Activated T-cell treated with anti-CD3 and anti-CD28 coated beads for 4 hours (primary cell): ENCODE results near the gene CD300H.
"Not testable (repeated sequence)": the region's sequence is repeated elsewhere in the genome, so short reads cannot be mapped to it uniquely, and the experiment has no call there.

Experiments used
- DNase-seq: peaks from one replicate; pipeline ENCODE4 v3.0.0-alpha.2; 2020

CD300H gene

DNA sequence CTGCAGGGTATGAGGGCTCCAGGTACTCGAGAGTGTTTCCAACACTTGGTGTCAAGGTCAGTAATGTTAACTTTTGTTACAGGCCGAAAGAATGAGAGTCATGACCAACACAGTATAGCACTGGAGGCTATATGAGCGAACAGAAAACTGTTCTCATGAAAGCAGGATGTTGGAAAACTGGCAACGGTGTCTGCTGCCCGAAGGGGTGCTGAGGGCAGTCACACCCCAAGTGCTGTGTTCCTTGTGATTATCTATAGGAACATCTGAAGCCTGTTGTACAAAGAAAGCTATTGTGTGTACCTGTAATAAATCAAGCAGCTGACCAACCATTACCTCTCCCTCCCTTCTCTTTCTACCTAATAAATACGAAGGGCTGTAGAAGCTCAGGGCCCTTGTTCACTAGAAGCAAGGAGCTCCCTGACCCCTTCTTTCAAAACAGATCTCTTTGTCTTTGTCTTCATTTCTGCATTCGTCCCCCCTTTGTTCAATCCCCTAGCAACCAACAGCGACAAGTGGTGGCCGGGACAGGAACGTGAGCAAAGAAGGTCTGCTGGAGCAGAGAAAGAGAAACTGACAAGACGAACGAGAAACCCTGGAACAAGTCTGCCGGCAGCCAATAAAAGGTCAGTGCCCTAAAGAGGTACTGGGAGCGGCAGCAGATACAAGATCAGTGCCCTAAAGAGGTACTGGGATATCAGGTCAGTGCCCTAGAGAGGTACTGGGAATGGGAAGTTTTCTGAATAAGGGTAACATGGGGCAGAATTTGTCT is 17.2 kb upstream of the CD300H start:
- DNase-seq = no peak

DNA sequence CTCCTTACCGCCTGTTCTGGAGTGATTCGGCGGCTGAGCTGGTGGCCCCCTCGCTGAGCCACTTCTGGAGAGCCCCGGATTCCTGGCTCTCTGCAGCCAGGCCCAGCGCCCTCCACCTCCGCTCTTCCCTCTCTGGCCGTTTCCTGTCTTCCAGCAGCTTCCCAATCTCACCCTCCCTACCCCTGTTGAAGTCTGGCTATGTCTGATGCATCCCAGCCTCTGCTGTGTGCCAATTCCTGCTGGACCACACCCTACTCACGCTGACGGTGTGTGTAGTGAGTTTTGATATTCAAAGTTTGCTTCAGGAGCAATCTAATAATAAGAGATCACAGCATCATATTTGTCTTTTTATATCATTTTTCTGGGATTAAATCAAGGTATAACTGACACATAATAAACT is 15.3 kb upstream of the CD300H start:
- no peak for DNase-seq

DNA sequence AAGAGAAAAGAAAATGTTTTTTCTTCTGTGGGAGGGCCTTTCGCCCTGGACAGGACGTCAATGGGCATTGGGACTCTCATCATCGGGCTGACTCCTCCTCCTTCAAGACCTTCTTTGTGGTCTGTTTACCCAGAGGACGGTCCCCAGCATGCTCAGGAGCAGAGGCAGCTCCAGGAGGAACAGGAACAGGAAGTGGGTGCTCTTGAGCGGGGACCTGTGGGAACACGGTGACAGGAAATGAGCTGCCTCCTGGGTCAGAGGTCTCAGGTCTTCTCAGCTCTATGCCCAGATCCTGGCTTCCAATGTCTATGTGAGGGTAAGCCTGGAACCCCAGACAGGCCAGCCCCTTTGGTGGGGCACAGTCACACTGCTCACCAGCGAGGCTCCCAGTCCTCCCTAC is 12.6 kb upstream of the CD300H start:
- no peak for DNase-seq

DNA sequence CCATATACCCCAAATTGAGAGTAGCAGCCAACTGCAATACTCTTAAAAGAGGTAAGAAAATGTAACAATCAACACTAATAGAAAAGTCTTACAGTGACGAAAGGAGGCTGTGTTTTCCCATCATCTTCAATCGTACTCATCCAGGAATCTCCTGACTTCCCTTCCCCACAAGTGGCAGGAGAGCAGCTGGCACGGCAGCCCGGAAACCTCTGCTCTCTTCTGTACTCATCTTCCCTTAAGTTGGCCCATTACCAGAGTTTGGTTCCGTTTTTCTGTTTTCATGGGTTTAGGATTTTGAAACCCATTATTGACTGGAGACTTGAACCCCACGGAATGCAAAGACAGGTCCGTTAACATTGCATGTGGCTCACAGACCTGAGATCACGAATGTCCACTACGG is 11.7 kb upstream of the CD300H start:
- DNase-seq = no peak

DNA sequence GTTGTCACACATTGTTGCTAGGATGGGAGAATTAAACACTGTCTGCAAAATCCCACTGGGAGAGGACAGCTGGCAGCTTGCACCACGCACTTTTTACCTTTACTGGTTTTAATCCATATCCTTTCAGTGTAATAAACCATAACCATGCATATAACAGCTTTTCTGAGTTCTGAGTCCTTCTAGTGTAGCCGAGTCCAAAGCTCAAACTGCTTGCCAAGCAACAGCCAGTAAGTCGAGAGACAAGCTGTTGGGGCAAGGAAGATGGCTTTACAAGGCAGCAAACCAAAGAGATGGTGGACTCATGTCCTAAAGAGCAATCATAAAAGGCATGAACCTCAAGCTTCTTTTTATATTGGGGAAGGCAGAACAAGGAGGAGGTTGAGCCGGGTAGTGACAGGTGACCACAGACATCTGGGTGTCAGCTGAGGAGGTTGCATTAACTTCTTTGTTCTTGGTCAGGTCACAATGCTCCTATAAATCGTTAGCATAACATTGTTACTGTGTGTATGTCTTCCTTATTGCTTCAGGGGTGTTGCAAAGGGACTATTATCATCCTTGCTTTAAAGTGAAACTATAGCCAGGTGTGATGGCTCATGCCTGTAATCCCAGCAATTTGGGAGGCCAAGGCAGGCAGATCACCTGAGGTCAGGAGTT is 7.3 kb upstream of the CD300H start:
- DNase-seq = no peak

DNA sequence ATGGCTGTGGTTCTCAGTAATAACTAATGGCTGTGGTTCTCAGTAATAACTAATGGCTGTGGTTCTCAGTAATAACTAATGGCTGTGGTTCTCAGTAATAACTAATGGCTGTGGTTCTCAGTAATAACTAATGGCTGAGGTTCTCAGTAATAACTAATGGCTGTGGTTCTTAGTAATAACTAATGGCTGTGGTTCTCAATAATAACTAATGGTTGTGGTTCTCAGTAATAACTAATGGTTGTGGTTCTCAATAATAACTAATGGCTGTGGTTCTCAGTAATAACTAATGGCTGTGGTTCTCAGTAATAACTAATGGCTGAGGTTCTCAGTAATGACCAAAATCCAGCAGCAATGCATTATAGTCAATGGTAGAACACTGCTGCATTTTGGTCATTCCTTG is 6.3 kb upstream of the CD300H start:
- not testable (repeated sequence) for DNase-seq

DNA sequence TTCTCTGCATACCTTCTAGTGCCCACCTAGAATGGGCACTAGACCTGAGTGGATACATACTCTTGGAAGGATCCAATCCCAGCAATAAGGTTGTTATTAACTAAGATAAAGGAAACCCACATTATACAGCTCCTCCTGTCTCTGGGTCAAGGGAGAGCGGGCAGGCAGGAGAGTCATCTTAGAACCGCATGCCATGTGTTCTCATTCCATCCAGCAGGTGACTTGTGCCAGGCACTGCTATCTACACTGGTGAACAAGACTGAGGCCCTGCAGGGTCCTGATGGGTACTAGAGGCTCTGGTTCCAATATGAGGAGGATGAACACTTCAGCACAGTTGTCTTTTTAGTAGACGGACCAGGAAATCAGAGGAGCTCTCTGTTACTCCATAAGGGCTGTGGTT is 5.9 kb upstream of the CD300H start:
- no peak for DNase-seq

DNA sequence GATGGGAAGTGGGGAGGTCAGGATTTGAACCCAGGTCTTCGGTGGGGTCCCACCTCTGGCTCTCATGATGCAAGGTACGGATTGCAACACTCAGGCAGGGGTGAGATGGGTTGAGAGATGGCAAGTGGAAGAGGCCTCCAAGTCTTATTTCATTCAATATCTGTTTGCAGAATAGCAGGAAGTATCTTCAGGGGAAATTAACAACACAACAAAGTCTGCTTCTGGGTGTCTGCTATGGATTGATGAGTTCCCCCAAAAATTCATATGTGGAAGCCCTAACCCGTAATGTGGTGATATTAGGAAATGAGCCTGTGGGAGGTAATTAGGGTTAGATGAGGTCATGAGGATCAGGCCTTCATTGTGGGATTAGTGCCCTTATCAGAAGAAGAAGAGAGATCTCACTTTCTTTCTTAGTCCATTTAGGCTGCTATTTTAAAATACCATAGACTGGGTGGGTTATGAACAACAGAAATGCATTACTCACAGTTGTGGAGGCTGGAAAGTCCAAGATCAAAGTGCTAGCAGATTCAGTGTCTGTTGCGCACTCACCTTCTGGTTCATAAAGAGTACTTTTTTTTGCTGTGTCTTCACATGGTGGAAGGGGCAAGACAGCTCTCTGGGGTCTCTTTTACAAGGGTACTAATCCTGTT is 4.4 kb upstream of the CD300H start:
- no peak for DNase-seq

DNA sequence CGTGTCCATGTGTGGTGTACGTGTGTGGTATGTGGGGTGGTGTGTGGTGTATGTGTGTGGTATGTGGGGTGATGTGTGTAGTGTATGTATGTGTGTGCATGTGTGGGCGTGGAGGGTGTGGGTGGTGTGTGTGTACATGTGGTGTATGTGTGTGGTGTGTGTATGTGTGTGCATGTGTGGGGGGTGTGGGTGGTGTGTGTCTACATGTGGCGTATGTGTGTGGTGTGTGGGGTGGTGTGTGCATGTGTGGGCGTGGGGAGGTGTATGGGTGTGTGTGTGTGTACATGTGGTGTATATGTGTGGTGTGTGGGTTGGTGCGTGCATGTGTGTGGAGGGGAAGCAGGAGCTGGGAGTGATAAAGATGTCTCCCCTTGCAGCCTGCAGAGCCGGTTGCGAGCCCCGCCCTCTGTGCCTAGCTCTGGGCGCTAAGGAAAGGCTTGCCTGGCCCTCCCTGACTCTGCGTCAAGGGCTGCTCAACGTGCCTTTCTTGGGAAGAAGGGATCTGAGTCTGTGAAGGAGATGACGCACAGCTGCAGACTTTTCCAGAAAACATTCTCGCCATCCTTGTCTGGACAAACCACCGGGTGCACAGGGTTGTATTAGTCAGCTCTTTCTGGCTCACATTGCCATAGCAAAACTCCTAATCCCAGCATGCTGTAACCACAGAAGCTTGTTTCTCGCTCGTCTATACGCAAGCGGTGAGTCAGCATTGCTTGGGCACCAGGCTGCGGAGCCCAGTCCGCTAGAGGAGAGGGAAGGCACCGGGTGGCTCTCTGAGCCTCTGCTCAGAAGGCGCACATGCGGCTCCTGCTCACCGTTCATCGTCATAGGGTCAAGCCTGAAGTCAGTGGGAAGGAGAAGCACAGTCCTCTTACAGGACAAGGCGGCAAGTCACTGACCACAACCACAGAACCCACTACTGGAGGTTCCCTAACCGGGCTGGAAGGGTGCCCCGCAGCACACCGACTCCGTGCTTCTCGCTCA is 2.0 kb upstream of the CD300H start:
- DNase-seq = no peak

DNA sequence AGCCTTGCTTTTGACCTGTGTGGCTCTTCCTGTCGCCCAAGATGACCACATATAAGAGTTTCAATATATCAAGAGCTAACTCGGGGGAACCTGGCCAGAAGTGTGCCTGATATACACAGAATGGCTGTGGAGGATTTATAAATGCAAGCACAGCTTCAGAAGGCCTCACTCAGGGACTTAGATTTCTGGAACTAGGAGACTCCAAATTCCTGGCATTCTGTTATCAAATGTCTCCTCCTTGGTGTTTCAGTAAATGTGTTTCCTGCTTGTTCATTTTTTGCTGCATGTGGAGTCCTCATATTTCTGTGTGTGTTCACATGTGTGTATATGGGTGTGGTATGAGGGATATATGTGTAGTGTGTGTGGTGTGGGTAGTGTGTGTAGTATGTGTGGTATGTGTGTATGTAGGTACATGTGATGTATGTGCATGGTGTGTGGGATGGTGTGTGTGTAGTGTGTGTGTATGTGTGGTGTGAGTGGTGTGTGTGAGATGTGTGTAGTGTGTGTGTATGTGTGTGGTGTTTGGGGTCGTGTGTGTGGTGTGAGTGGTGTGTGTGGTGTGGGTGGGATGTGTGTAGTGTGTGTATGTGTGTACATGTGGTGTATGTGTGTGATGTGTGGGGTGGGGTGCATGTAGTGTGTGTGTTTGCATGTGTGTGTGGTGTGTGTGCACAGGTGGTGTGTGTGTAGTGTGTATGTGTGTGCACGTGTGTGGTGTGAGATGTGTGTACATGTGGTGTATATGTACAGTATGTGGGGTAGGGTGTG is 981 bp upstream of the CD300H start:
- DNase-seq = no peak

DNA sequence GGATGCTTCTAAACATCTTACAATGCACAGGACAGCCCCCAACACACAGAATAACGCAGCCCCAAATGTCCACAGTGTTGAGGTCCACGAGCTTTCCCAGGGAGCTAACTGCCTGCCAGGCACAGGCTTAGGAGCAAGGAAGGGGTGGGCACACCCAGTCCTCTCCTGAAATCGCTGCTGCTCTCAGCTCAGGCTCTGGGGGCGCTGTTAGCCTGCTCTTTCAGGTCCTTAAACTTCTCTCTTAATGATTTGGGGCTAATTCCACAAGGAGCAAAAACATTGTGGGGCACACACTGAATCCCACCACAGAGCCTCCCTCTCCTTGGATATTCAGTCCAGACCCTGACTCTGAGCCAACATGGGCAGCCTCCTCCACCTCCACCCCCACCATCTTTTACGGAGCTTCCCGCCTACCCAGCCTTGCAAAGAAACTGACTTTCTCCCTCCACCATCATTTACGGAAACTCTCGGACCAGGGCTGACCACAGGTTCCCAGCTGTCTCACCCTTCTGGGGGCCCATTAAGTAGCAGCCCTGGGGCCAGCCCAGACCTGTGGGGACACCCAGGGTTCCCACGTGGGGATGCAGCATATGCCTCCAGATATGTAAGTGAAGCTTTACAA is 1.1 kb downstream of the CD300H start:
- no peak for DNase-seq

DNA sequence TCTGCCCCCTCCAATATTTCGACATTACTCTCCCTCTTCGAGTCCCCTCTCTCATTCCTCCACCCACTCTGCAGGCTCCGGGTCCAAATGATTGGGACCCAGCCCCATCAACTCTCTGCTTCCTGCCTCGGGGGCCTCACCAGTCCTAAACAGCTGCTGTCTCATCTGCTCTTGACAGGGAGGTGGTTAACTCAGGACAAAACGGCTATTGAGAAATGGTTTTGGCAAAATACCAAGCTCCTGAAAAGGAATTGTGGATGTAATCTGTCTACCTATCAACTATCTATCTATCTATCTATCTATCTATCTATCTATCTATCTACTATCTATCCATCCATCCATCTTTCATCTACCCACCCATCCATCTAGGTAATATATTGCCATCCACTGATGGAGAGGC is 2.2 kb downstream of the CD300H start:
- no peak for DNase-seq

DNA sequence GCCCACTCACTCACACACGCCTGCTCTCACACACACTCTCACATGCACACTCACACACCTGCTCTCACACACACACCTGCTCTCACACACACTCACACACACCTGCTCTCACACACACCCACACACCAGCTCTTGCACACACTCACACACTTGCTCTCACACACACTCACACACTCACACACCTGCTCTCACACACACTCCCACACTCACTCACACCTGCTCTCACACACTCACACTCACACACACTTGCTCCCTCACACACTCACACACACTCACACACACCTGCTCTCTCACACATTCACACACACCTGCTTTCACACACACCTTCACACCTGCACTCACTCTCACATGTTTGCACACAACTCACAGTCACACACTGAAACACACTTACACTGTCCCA is 4.0 kb downstream of the CD300H start:
- DNase-seq = no peak

DNA sequence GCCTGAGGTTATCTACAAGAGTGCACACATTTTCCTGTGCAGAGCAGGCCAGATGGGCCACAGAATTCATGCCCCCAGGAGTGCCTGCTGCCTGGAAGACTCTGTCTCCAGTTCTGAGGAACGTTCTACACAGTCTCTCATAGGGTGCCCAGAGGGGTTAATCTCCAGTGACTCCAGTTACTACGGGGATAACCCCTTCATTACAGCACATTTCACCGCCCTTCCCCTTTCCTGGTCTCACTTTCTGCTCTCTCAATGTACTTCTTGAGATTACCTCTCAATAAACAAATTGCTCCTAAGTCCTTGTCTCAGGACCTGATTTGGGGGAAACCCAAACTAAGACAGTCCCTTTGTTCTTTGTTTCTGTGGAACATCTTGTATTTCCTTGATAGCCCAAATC is 5.7 kb downstream of the CD300H start:
- no peak for DNase-seq

DNA sequence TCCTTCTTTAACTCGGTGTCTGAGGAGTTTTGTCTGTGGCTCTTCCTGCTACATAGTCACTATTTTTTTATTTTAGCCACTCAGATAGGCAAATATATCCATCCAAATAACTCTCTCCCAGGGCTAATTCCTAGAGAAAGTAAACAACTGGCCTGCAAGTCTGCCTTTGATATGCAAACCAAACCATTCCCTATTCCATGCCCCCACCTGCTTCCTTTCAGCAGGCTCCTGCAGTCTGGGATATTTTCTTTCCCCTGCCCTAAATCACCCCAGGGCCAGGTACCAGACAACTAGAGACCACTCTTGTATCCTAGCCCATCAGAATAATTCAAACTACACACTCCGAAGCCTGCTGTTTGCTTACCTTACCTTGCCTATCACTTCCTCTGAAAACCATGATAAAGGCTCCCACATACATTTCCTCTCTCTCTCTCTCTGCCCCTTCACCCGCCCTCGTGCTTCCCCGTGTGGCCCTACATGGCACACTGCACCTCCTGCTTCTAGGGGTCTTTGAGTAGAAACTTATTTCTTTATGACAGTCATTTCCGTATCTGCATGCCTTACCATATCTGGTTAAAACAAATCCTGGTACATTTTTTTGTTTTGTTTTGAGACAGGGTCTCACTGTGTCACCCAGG is 8.3 kb downstream of the CD300H start:
- DNase-seq = no peak

DNA sequence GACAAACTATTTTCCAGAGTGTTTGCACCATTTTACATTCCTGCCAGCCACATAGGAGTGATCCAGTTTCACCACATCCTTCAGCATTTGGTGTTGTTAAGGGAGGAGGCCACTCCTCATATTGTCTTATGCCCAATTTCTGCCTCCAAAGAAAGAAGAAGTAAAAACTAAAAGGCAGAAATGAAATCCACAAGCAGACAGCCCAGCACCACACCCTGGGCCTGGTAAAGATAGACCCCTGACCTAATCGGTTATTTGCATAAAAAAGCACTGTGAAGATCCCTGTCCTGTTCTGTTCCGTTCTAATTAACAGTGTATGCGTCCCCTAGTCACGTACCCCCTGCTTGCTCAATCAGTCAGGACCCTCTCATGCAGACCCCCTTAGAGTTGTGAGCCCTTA is 8.9 kb downstream of the CD300H start:
- not testable (repeated sequence) for DNase-seq

DNA sequence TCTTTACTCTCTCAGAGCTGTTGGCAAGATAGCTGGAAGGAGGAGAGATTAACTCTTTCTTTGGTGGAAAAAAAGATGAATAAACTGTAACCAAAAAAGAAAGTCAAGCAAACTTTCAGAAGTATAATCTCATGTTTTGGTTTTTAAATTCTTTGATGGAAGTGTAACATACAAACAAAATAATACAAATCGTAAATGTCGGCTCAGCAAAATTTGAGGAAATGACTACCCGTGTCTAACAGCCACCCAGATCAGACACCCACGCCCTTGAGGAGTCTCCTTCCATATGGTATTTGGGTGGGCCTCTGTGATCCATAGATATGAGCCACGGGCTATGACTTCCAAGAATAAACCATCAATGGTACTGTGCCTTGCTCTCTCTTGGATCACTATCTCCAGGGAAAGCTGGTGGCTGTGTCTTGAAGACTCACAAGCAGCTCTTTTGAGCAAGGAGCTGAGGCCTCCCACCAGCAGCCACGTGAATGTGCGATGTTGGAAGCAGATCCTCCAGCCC is 11.8 kb downstream of the CD300H start:
- DNase-seq = no peak

DNA sequence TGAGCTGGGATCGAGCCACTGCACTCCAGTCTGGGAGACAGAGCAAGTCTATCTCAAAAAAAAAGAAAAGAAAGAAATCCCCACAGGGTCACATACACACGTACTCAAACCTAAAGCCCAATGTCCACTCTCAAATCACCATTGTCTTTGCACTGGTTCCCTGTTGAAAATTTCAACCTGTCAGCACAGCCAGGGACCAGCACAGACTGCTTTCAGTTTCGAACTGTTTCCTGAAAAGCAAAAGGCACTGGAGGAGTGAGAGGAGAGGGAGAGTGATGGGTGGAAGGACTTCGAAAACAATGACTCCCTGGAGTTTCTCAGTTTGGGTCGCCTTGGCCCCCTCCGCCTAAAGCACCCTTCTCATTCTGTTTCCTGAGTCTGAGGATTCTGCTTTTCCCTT is 12.4 kb downstream of the CD300H start:
- no peak for DNase-seq

DNA sequence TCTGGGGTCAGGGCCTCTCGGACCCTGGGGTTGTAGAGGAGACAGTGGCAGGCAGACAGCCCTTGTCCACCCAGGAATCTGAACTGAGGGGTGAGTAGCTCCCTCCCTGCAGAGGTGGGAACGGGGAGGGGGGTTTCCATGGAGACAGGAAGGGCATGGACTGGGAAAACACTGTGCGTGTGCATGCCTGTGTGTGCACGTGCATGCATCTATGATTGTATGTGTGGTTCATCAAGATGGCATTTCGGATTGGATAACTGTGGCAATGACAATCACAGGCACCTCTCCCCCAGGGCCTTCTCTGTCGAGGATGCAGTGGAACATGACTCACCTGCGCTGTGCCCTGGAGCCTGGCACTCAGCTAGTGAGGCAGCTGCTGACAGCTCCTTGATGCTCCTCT is 15.3 kb downstream of the CD300H start:
- DNase-seq = no peak

DNA sequence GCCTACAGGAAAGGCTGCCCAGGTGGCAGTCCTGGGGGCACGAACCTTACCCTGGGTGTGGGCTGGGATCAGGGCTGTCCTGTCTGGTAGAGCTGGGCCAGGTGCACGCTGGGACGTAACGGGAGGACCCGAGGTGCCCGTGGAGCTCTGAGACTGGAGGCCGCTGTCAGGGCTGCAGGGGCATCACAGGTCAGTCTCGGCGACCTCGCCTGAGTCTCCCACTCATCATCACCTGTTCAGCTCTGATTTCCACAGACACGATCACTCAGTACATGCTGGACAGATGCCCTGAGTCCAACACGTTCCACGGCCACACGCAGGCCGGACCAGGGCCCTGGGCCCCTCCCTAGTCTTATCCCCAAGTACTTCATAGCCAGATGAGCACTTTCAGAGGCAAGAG is 16.7 kb downstream of the CD300H start:
- no peak for DNase-seq

DNA sequence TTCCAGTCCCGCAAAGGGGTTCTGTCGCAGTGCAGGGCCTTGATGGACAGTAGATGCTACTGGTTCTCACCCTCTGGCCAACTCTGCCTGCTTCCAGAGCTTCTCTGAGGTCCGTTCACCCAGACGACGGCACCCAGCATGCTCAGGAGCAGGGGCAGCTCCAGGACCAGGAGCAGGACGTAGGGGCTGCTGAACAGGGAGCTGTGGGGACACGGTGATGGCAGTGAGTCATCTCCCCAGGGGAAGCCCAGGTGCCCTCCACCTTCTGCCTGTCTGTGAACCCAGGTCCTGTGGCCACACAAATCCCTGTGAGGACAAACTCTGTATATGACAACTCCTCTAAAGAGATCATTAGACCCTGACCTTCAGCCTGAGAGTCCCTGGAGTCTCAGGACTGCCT is 18.0 kb downstream of the CD300H start:
- DNase-seq = no peak
